Measurements from ENCODE around the gene GRM8. TPM values are rescaled to one million over a fixed set of nuclear protein-coding genes. Genes with fewer than 3 reads are reported as not detected.

The GRM8 gene
- total and polyA plus RNA-seq, 10 of the 15 experiments (the other 5 are each of a cell fraction or from before 2014, with no cell fraction given) = 0.33 to 7.1 (median 0.45) TPM; not detected in 2

GRCh38 chr7:126996659-126997058 lies 256.1 kb downstream of the GRM8 start (continued):
- TF ChIP-seq E2F8 (IDR thresholded peaks at IDR 0.05; ENCODE audit: low read depth, partially characterized antibody) (no peak), BMI1 (IDR thresholded peaks at IDR 0.05; ENCODE audit: borderline replicate concordance) (no peak), RAD51 (IDR thresholded peaks at IDR 0.05) (no peak), PAX8 (IDR thresholded peaks at IDR 0.05) (no peak)

- H4K20me1 ChIP-seq (ENCODE audit: control insufficient read depth, insufficient read depth) = no peaks in the 10 kb centered on the region
- intact Hi-C loops (cut with micrococcal nuclease; ENCODE audit: unreplicated experiment) = no loop called here
- H3K27ac ChIP-seq (ENCODE audit: control insufficient read depth, insufficient read depth) = no peak overlapping the region
- 18% methylated on average over 2 of the region's 2 CpGs for whole genome bisulfite sequencing (ENCODE audit: insufficient coverage, insufficient replicate concordance, low lambda C conversion rate, missing lambda C conversion rate)
- H3K9ac ChIP-seq (ENCODE audit: control insufficient read depth, insufficient read depth, low read length) = no peak overlapping the region
- ATAC-seq (no peak), DNase-seq (ENCODE audit: low read depth, low spot score) (no peak), FAIRE-seq (no peak)
- in situ Hi-C loops (cut with MboI) = no loop called here
- H3K4me1 ChIP-seq (ENCODE audit: control insufficient read depth, insufficient read depth, low read length) = no peaks in the 10 kb centered on the region
- SMC1A ChIA-PET (ENCODE audit: uncharacterized antibody, unreplicated experiment) = no interaction called here
- no peak for TF ChIP-seq GATAD2B (conservative IDR thresholded peaks at IDR 0.05; ENCODE audit: low read depth)
- no peak for TF ChIP-seq NR2C1 (IDR thresholded peaks at IDR 0.05)
- TF ChIP-seq ETV6 (conservative IDR thresholded peaks at IDR 0.05 in 1 of 2, IDR thresholded peaks at IDR 0.05 in 1 of 2; ENCODE audit: borderline replicate concordance in 1 of 2, low read depth in 1 of 2) = no peak
- no peak for TF ChIP-seq CEBPB (IDR thresholded peaks at IDR 0.05; ENCODE audit: borderline replicate concordance in 1 of 2, low read depth in 2 of 2, low read length in 2 of 2)
- no peak for TF ChIP-seq KDM1A (IDR thresholded peaks at IDR 0.05; ENCODE audit: borderline replicate concordance)
- TF ChIP-seq RFX5 (IDR thresholded peaks at IDR 0.05; ENCODE audit: low read depth, low read length) = no peak
- no peak for TF ChIP-seq CBX5 (IDR thresholded peaks at IDR 0.05; ENCODE audit: low read depth)
- no peak for TF ChIP-seq SREBF2 (IDR thresholded peaks at IDR 0.05; ENCODE audit: low read length)
- no peak for TF ChIP-seq NRF1 (conservative IDR thresholded peaks at IDR 0.05; ENCODE audit: low read depth, low read length)
- no peak for TF ChIP-seq CHD1 (IDR thresholded peaks at IDR 0.05; ENCODE audit: low read depth, low read length)
- TF ChIP-seq CBX3 (IDR thresholded peaks at IDR 0.05; ENCODE audit: borderline replicate concordance, low read depth) = no peak
- TF ChIP-seq ZBED1 (IDR thresholded peaks at IDR 0.05; ENCODE audit: borderline replicate concordance) = no peak
- TF ChIP-seq STAT1 (conservative IDR thresholded peaks at IDR 0.05) = no peak
- RAD21 ChIA-PET (ENCODE audit: unreplicated experiment) = no interaction called here
- no TSS peak for BruUV-seq (replicated peaks)
- H3K27me3 ChIP-seq (replicated peaks in 1 of 2; ENCODE audit: control insufficient read depth in 2 of 2, insufficient read depth in 2 of 2, low read length in 1 of 2) = no peaks in the 10 kb centered on the region
- no peaks in the 10 kb centered on the region for H3K36me3 ChIP-seq (ENCODE audit: control insufficient read depth in 2 of 2, insufficient read depth in 2 of 2, low read length in 1 of 2)
- CTCF ChIA-PET = no interaction called here
- POLR2A ChIA-PET = no interaction called here
- H3K9me3 ChIP-seq (replicated peaks; ENCODE audit: control insufficient read depth, insufficient read depth, low read length) = no peaks in the 10 kb centered on the region
- H3K4me3 ChIP-seq = no peak overlapping the region
- no peaks in the 10 kb centered on the region for H3K79me2 ChIP-seq (ENCODE audit: control insufficient read depth, insufficient read depth, low read length)
- H2AFZ ChIP-seq (ENCODE audit: control insufficient read depth, low read depth, low read length) = no peak overlapping the region
- no peak overlapping the region for H3K4me2 ChIP-seq (ENCODE audit: control insufficient read depth, insufficient read depth)
These were observed 259.0 kb downstream of the GRM8 start for GRCh38 chr7:126993626-126994213.

Data from GM12878 (cell line).